Omental fat pad (tissue), 4 donors: ENCODE measurements around the gene SMG5. TPM values are rescaled to one million over a fixed set of nuclear protein-coding genes. Genes with fewer than 3 reads are reported as not detected.

Experiments used
- ATAC-seq: fragments of 150-250 bp; one replicate; pipeline ENCODE4 v1.9.1; 2016; ENCODE audit warnings: mild to moderate bottlenecking, moderate library complexity; ENCODE audit not compliant: low FRiP score
- DNase-seq: peaks from one replicate; pipeline ENCODE4 v3.0.0-alpha.2; 2019; ENCODE audit warnings: low spot score
- total RNA-seq, 4 donors: library from RNA; depleted of rRNA; stranded (reverse); fragments of >200 nt; gene quantifications; one replicate each; pipeline ENCODE4 v1.1.0, GENCODE V29; 2016
- TF ChIP-seq, protein P1 (sequence below), 3 donors: fragments of 450-650 bp; IDR thresholded peaks; one replicate each; pipeline ENCODE4 v1.5.1; 2016 to 2017; ENCODE audit warnings: antibody characterized with exemption in 3 of 3, mild to moderate bottlenecking in 3 of 3, moderate library complexity in 2 of 3

Gene SMG5
- total RNA-seq, 4 donors from 2014 or later = 51.0 to 81.2 (median 53.2) TPM

DNA sequence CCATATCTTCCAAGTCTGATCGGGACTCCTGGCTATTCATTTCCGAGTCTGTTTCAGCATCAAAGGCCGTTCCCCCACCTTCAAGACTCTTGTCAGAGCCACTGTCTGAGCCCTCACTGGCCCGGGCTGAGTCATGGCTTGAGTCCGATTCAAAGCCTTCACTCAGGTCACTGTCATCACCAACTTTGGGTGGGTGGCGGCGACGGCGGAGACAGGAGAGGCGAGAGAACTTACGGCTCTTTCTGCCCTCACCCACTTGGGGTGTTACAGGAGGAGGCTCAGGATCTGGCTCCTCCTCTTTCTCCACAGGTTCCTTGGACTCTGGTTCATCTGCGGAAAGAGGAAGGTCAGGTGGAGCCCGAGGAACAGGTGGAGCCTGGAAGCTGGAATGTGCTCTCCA is 16.6 kb downstream of the SMG5 start:
- DNase-seq (no peak), ATAC-seq (no peak)
- TF ChIP-seq, protein P1, sequence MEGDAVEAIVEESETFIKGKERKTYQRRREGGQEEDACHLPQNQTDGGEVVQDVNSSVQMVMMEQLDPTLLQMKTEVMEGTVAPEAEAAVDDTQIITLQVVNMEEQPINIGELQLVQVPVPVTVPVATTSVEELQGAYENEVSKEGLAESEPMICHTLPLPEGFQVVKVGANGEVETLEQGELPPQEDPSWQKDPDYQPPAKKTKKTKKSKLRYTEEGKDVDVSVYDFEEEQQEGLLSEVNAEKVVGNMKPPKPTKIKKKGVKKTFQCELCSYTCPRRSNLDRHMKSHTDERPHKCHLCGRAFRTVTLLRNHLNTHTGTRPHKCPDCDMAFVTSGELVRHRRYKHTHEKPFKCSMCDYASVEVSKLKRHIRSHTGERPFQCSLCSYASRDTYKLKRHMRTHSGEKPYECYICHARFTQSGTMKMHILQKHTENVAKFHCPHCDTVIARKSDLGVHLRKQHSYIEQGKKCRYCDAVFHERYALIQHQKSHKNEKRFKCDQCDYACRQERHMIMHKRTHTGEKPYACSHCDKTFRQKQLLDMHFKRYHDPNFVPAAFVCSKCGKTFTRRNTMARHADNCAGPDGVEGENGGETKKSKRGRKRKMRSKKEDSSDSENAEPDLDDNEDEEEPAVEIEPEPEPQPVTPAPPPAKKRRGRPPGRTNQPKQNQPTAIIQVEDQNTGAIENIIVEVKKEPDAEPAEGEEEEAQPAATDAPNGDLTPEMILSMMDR (IDR thresholded peaks at IDR 0.05) = no peak

DNA sequence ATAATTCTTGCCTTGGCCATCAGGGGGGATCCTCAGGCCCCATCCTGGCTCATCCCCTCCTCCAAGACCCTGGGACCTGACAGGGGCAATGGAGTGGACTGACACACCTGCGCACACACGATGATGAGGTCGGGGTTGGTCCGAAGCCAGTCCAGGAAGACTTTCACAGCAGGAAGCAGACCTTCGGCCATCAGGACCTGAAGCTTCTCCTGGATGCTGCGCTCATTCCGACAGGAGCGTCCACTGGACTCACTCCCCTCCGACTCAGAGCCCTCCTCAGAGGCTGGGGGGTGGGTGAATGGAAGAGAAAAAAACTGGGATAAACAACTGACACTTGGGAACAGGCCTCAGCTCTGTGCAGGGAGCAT is 19.4 kb downstream of the SMG5 start:
- DNase-seq (no peak), ATAC-seq (no peak)
- TF ChIP-seq, protein P1 (IDR thresholded peaks at IDR 0.05) = no peak

DNA sequence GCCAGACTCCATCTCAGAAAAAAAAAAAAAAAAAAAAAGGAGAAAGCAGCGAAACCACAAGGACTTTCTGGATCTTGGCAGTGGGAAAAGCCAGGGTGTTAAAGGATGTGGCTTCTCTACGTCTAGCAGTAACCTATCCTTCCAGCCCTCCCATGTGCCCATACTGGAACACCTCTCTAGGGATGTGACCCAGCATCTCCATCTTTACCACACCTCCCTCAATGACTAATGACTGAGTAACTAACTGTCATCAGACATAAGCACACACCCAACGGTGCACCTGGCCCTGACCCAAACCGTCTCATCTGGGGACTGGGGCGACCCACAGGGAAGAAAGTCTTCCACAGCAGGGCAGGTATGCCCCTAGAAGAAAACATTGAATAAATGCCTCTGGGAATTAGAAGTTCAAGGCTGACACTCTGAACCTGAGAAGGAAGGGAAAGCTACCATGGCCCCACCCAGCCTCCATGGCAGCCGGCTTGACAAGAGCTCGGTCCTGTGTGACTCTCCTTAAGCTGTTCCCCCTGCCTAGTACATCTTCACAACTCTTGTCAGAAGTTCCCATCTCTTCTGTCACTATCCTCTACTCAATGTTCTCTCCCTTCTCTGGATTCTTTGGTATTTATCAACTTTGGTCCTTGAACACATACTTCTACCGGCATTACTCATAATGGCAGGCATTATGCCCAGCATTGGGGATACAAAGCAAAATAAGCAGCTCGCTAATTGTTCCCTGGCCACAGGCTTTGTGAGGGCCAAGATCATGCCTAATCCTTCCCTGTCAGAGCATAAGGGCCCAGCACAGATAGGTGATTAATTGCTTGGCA is 20.0 kb downstream of the SMG5 start:
- no peak for ATAC-seq
- DNase-seq = no peak
- TF ChIP-seq, protein P1 (IDR thresholded peaks at IDR 0.05) = no peak

DNA sequence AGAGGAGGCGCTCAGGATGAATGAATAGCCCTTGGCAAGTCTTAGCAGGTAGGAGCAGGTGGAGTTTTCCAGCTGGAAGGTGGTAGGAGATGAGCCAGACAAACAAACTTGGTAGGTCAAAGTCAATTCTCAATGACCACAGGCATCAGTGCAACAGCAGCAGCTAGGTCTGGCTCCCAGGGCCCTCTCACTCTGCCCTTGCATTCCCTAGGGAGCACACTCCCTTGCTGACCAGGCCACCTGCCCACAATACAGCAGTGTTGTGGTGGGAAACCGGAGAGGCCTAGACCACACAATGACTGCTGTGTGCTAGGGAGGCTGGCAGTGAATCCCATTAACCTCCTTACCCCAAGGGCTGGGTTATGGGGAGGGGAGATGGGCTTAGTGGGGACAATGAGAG is 21.7 kb downstream of the SMG5 start:
- ATAC-seq (no peak), DNase-seq (no peak)
- TF ChIP-seq, protein P1 (IDR thresholded peaks at IDR 0.05) = no peak

DNA sequence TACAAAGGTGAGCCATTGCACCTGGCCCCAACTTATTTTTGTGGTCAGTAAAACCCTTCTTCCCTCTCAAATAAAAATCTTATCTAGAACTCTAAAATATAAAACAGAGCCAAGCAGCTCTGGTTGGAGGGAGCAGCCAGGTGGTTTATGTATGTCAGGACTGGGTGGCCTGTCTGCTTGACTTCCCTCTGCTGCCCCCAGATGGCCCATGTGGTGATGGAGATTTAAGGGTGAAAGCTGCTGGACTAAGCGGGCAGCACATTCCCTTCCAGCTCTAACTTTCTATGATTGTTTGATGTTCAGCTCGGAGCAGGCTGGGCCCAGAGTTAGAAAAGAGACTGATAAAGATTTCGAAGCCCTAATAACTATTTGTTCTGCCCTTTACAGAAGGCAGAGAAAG is 22.8 kb downstream of the SMG5 start:
- TF ChIP-seq, protein P1 (IDR thresholded peaks at IDR 0.05) = no peak
- ATAC-seq (no peak), DNase-seq (no peak)

DNA sequence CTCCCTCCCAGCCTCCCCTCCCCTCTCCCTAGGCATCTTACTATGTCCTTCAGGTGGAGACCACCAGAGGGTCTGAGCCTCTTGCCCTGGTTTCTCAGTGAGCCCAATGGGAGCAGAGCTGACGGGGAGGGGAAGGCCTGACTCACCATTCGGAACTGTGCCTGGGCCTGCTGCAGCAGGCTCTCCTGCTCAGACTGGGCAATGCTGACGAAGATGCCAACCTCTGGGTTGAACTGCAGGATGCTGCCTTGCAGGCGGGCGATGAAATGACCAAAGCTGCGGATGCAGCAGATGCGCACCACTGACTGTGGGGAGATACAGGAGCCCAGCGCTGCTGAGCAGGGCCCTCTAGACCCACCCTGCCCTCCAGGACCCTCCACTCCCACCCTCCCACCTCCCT is 23.8 kb downstream of the SMG5 start:
- ATAC-seq (no peak), DNase-seq (no peak)
- TF ChIP-seq, protein P1 (IDR thresholded peaks at IDR 0.05) = no peak

DNA sequence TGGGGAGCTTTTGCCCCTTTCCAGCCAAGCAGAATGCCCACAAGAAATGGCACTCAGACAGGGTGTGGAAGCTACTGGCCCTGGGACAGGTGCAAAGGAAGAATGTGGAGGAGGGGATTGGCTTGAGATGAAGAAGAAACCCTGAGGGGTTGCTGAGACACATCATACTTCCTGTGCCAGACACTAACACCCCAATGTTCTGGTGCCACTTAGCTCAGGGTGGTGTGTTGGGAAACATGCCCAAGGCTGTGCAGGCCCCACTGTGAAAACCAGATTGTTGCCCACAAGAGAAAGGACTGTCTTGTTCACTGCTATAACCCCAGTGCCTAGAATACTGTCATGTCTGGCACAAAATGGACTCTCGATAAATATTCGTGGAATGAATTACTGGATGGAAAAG is 24.9 kb downstream of the SMG5 start:
- DNase-seq = no peak
- TF ChIP-seq, protein P1 (IDR thresholded peaks at IDR 0.05) = no peak
- ATAC-seq = no peak
